Body of pancreas (tissue), 4 donors: ENCODE measurements around the gene CCDC188. TPM values are rescaled to one million over a fixed set of nuclear protein-coding genes. Genes with fewer than 3 reads are reported as not detected.

ENCODE experiments used
- ATAC-seq: fragments of 150-250 bp; one replicate; pipeline ENCODE4 v1.9.1; 2016
- DNase-seq, 4 donors: peaks; one replicate each; pipeline ENCODE4 v3.0.0-alpha.2; 2019
- H3K27ac ChIP-seq, 4 donors: fragments of 200-600 bp; sonication (generic); 1 replicate in 3 of 4; 2 replicates in 1 of 4; pipeline versions ENCODE4 v1.5.1 to v1.6.1; 2016 to 2019; ENCODE audit warnings: mild to moderate bottlenecking in 1 of 4, mixed read lengths in 1 of 4, moderate library complexity in 1 of 4
- H3K27me3 ChIP-seq, 2 donors: fragments of 200-600 bp; sonication (generic); one replicate each; pipeline ENCODE4 v1.6.0; 2016; ENCODE audit warnings: mild to moderate bottlenecking in 1 of 2
- H3K36me3 ChIP-seq, 2 donors: fragments of 200-600 bp; sonication (generic); replicated peaks in 1 of 2; 2 replicates each; pipeline ENCODE4 v1.5.1; 2016; ENCODE audit warnings: low read depth in 2 of 2; ENCODE audit not compliant: insufficient read depth in 1 of 2
- H3K4me1 ChIP-seq: fragments of 200-600 bp; sonication (generic); one replicate; pipeline ENCODE4 v1.6.0; 2016
- H3K4me3 ChIP-seq, 2 donors: fragments of 200-600 bp; sonication (generic); 1 replicate in 1 of 2; 2 replicates in 1 of 2; pipeline ENCODE4 v1.5.1; 2016 to 2019
- H3K9me3 ChIP-seq, 3 donors: fragments of 200-600 bp; sonication (generic); 1 replicate in 2 of 3; 2 replicates in 1 of 3; pipeline ENCODE4 v1.5.1; 2016
- CTCF ChIP-seq, 7 experiments: fragments of 450-650 bp in 4 of 7; fragments of 200-600 bp in 3 of 7; sonication (generic) in 3 of 7; IDR thresholded peaks; one replicate each; pipeline ENCODE4 v1.5.1; 2016 to 2019; ENCODE audit warnings: antibody characterized with exemption in 7 of 7
- POLR2A ChIP-seq, 3 donors: fragments of 450-650 bp; IDR thresholded peaks; one replicate each; pipeline ENCODE4 v1.6.1; 2016; ENCODE audit warnings: antibody characterized with exemption in 3 of 3, mild to moderate bottlenecking in 2 of 3
- WGBS, 2 donors: methylation state at CpG; one replicate each; pipeline ENCODE4 v1.1.5; 2017; 5-methylcytosine and 5-hydroxymethylcytosine counted together
- intact Hi-C: fragments of 100-400 bp; cut with DNase I; formaldehyde crosslinking; loops from one replicate; pipeline ENCODE4 v1.15.1; 2023
- total RNA-seq, 2 donors: library from RNA; depleted of rRNA; stranded (reverse); fragments of >200 nt; gene quantifications; one replicate each; pipeline ENCODE4 v1.1.0, GENCODE V29; 2016

Gene CCDC188
- total RNA-seq, 2 donors from 2014 or later = not detected

DNA sequence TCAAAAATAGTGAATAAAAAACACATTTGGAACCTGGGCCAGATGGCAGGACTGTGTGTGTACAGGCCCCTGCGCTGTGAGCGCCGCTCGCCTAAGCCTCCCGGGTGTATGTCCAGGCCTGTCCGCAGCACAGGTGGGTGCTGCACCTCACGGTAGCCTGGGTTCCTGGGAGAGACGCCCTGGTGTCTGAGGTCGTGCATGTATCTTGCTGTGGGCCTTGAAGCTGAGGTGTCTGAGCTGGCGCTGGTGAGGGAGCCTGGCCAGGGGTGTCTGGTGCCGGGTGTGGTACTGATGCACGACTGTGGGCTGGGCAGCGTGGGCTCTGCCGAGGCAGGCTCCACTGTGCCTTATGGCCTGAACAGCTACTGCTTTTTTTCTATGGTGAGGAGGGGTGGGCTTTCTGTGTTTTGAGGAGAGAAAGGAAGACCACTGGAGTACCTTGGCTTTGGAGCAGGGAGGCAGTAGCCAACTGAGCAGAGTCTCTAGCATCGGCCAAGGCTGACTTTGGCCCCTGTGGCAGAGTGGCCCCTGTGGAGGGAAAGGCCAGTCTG is 23.5 kb downstream of the CCDC188 start:
- Histone ChIP-seq H3K9me3 (no peaks in the 10 kb centered on the region), H3K4me3 (no peak overlapping the region), H3K27me3 (no peaks in the 10 kb centered on the region), H3K36me3 (no peaks in the 10 kb centered on the region), H3K27ac (no peak overlapping the region), H3K4me1 (peaks cover 15% of the 10 kb centered on the region)
- TF ChIP-seq POLR2A (IDR thresholded peaks at IDR 0.05) = no peak
- no peak for TF ChIP-seq CTCF (IDR thresholded peaks at IDR 0.05)
- intact Hi-C loops = no loop called here
- DNase-seq (no peak), ATAC-seq (no peak)
- WGBS, 2 donors = 91 to 98% methylated on average over 7 to 10 of the region's 15 CpGs

GRCh38 chr22:20126284-20127029 is 24.4 kb downstream of the CCDC188 start:
- Histone ChIP-seq H3K27ac (no peak overlapping the region), H3K9me3 (no peaks in the 10 kb centered on the region), H3K4me1 (peaks cover 13% of the 10 kb centered on the region), H3K27me3 (no peaks in the 10 kb centered on the region), H3K4me3 (no peak overlapping the region), H3K36me3 (no peaks in the 10 kb centered on the region)
- no peak for TF ChIP-seq POLR2A (IDR thresholded peaks at IDR 0.05)
- no peak for TF ChIP-seq CTCF (IDR thresholded peaks at IDR 0.05)
- ATAC-seq = no peak
- DNase-seq = no peak
- intact Hi-C loops = no loop called here
- WGBS, 2 donors = 84 to 88% methylated on average over 17 to 19 of the region's 19 CpGs

- Histone ChIP-seq H3K27me3 (no peaks in the 10 kb centered on the region), H3K27ac (no peak overlapping the region), H3K9me3 (no peaks in the 10 kb centered on the region), H3K4me3 (no peak overlapping the region), H3K4me1 (peaks cover 9% of the 10 kb centered on the region), H3K36me3 (peaks cover 0 to 1% of the 10 kb centered on the region in 2 donors)
- WGBS, 2 donors = 85% methylated on average over 10 to 32 of the region's 32 CpGs
- intact Hi-C loops = no loop called here
- no peak for ATAC-seq
- no peak for DNase-seq
- TF ChIP-seq POLR2A (IDR thresholded peaks at IDR 0.05) = no peak
- TF ChIP-seq CTCF (IDR thresholded peaks at IDR 0.05) = no peak
Measured at GRCh38 chr22:20125201-20126174, 25.4 kb downstream of the CCDC188 start.

DNA sequence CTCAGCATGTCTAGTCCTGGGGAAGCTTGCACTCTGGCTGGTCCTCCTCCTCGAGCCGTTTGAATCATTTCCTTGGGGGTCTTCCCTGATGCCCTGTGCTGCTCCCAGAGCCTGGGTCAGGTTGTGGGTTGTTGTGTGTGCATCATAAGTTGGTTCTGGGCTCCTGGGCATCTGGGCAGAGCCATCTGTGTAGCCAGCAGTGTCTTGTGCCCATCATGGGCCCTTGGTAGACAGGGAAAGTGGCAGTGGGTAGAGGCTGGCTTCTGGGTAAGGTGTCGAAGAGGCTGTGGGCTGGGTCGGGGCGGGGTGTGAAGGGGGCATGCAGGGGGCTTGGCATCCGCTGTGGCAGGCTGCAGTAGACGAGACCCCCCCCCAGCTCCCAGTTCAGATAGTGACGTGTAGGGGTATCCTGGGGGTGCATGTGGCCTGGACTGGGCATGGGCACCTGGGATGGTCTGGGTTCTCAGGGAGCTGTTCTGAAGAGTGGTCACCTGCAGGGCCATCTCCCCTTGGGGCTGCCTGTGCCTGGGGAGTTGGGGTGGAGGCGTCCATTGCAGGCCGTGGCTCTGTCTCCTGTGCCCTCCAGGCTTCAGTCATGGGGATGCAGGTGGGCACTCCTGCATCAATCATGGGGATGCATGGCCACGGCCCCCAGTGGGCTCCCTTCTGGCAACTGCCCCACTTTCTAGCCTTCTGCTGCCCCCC is 26.6 kb downstream of the CCDC188 start:
- DNase-seq = no peak
- 91 to 100% methylated on average over 1 to 11 of the region's 11 CpGs for WGBS, 2 donors
- intact Hi-C loops = loop anchor here (5.0 kb wide), 1 partner anchor 152 kb away; no protein-coding TSS in a partner anchor
- peaks cover 10% of the 10 kb centered on the region for H3K4me1 ChIP-seq
- no peaks in the 10 kb centered on the region for H3K27me3 ChIP-seq
- ATAC-seq = no peak
- no peaks in the 10 kb centered on the region for H3K9me3 ChIP-seq
- TF ChIP-seq POLR2A (IDR thresholded peaks at IDR 0.05) = no peak
- TF ChIP-seq CTCF (IDR thresholded peaks at IDR 0.05) = no peak
- peaks cover 0 to 6% of the 10 kb centered on the region in 2 donors for H3K36me3 ChIP-seq
- no peak overlapping the region for H3K4me3 ChIP-seq
- no peak overlapping the region for H3K27ac ChIP-seq
